Measurements from ENCODE around the gene DPH2.

Gene DPH2, protein sequence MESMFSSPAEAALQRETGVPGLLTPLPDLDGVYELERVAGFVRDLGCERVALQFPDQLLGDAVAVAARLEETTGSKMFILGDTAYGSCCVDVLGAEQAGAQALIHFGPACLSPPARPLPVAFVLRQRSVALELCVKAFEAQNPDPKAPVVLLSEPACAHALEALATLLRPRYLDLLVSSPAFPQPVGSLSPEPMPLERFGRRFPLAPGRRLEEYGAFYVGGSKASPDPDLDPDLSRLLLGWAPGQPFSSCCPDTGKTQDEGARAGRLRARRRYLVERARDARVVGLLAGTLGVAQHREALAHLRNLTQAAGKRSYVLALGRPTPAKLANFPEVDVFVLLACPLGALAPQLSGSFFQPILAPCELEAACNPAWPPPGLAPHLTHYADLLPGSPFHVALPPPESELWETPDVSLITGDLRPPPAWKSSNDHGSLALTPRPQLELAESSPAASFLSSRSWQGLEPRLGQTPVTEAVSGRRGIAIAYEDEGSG

DNA sequence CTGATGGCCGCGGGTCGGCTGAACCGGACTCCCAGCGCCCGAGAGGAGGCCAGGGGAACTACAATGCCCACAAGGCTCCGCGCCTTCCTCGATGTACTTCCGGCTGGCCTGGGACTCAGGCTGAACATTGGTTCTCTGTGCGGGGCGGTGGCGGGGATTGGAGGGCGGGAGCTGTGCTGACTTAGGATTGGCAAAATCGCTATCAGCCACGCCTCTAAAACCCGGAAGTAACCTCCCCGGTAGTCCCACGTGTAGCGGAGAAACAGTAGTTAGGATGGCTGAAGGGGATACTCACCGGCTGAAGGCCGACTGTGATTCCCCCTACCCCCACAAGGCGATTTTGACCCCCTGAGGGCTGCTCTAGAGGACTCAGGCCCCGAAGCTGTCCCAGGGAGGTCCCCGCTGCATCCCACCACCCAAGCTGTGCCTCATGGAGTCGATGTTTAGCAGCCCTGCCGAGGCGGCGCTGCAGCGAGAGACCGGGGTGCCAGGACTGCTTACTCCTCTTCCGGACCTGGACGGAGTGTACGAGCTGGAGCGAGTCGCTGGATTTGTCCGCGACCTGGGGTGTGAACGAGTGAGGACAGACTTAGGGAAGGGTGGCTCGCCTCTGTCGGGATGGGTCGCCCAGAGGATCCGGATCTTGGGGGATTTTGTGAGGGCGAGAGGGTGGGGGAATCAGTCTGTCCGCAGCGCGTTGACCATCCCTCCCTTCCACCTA is at the start of gene DPH2:
TSS of gene DPH2 (plus strand) at position 265 of the 721 bp plus-strand sequence. CDS start at position 431, 166 bp downstream.
- DNase-seq, result peak; percentile 95
- in situ Hi-C loops (cut with HindIII; ENCODE audit: low pct_ligation_motif_present, low pct_unique_long_range_greater_than_20kb, low sequenced_read_pairs), result no loop called here

DNA sequence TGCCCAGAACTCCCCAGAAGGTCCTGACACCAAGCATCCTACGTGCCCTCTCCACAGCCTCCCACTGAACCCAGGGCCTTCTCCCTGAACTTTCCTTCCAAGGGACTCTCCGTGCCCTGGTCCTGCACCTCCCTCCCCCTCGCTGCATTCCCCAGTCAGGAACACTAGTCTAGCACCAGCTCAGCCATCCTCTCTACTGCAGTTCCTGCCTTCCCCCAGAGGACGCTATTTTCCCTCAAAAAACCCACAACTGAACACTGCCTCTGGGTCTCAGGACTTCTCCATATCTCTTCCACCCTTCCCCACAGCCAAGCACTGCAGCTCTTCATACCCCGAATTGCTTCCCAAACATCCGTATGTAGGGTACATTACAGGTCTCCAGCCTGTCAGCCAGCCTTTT is 48.8 kb upstream of the DPH2 start:
- in situ Hi-C loops (cut with HindIII; ENCODE audit: low pct_ligation_motif_present, low pct_unique_long_range_greater_than_20kb, low sequenced_read_pairs), result no loop called here
- no peak for DNase-seq

DNA sequence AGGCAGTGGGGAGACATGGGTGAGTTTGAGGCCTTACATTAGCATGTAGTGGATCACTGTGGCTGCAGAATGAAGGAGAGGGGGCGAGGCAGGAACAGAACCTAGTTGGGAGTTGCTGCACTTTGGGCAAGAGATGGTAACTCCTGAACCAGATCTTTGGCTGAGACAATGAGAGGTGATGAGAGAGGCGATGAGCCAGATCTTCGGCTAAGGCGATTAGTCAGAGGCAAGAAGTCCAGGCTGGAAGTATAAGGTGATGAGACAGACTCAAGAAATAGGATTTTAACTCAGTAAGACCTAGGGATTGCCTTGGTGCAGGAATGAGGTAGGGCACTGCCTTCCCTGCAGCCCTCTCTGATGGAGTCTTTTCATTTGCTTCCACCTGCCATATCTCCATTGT is 45.3 kb upstream of the DPH2 start:
- no peak for DNase-seq
- in situ Hi-C loops (cut with HindIII; ENCODE audit: low pct_ligation_motif_present, low pct_unique_long_range_greater_than_20kb, low sequenced_read_pairs), result no loop called here

DNA sequence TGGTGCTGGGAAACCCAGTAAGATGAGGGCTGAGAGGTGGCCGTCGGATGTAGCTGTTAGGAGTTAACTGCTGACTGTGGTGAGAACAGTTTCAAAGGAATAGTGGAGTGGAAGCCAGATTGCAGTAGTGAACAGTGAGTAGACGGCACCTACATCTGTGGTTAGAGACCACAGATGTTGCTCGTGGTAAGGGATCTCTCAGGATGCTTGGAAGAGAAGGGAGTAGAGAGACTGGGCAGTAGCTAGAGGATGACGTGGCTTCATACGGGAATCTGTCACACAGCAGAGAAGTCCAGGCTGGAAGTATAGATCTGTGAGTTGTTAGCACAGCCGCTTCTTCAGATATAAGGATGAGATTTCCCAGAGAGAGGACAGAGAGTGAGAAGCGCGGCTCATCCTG is 44.0 kb upstream of the DPH2 start:
- in situ Hi-C loops (cut with HindIII; ENCODE audit: low pct_ligation_motif_present, low pct_unique_long_range_greater_than_20kb, low sequenced_read_pairs), result loop anchor here (25.0 kb wide), 1 partner anchor 164 kb away; no protein-coding TSS in a partner anchor
- no peak for DNase-seq

DNA sequence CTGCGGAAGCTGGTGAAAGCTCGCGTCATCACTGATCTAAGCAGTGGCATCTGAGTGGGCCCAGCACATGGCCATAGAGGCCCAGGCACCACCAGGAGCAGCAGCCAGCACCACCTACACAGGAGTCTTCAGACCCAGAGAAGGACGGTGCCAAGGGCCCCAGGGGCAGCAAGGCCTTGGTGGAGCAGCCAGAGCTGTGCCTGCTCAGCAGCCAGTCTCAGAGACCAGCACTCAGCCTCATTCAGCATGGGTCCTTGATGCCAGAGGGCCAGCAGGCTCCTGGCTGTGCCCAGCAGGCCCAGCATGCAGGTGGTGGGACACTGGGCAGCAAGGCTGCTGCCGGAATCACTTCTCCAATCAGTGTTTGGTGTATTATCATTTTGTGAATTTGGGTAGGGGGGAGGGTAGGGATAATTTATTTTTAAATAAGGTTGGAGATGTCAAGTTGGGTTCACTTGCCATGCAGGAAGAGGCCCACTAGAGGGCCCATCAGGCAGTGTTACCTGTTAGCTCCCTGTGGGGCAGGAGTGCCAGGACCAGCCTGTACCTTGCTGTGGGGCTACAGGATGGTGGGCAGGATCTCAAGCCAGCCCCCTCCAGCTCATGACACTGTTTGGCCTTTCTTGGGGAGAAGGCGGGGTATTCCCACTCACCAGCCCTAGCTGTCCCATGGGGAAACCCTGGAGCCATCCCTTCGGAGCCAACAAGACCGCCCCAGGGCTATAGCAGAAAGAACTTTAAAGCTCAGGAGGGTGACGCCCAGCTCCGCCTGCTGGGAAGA is 39.5 kb upstream of the DPH2 start:
- in situ Hi-C loops (cut with HindIII; ENCODE audit: low pct_ligation_motif_present, low pct_unique_long_range_greater_than_20kb, low sequenced_read_pairs), result loop anchor here (25.0 kb wide), 1 partner anchor 168 kb away; no protein-coding TSS in a partner anchor

DNA sequence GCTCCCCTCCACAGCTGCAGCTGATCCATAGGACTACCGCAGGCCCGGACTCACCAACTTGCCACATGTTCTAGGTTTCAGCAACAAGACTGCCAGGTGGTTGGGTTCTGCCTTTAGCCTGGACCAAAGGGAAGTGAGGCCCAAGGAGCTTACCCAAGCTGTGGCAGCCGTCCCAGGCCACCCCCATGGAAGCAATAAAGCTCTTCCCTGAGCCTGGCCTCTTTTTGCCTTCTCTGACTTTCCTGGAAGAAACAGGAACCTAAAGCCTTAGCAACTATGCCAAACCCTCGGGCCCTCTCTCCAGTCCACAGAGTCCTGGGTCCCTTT is 38.9 kb upstream of the DPH2 start:
- in situ Hi-C loops (cut with HindIII; ENCODE audit: low pct_ligation_motif_present, low pct_unique_long_range_greater_than_20kb, low sequenced_read_pairs), result loop anchor here (25.0 kb wide), 1 partner anchor 169 kb away; no protein-coding TSS in a partner anchor
- DNase-seq, result no peak

More for the DNA sequence above, 39.5 kb upstream of the DPH2 start:
- peak; percentile 19 for DNase-seq

DNA sequence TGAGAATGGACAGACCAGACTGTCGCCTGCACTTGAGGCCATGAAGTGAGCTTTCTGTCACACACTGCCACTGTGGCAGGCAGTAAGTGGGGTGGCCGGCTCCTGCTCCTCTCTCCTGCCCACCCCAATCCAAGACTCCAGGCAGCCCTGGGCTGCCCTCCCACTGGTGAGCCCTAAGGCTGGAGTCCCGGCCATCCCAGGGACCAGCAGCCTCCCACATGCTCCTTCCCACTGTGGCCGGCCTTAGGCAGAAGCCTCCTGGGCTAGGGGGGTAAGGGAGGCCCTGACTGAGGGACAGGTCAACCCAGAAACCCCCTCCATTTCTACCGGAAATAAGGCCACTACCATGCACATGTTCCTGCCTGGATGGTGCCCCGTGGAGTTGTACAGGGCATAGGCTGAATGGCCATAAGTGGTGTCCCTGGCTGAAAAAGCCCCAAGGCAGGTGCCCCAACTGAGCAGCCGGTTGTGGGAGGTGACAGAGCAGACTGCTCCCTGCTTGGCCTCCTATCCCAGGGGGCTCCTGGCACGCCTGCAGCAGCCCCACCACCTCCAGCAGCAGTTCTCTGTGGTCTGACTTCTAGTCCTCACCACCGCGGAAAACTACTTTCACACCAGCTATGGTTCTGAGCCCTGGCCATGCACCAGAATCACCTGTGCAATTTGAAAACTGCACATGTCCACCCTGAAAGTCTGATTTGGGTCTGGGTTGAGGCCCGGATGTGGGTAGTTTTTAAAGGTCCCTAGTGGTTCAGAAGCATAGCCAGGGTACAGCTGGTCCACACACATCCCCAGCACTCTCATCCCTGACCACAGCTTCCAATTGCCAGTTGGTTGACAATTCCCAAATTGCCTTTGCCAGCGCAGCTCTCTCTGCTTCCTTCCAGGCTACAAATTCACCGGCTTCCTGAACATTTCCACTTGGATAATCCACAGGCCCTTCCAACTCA is 37.8 kb upstream of the DPH2 start:
- in situ Hi-C loops (cut with HindIII; ENCODE audit: low pct_ligation_motif_present, low pct_unique_long_range_greater_than_20kb, low sequenced_read_pairs), result loop anchor here (25.0 kb wide), 1 partner anchor 170 kb away; no protein-coding TSS in a partner anchor
- no peak for DNase-seq

DNA sequence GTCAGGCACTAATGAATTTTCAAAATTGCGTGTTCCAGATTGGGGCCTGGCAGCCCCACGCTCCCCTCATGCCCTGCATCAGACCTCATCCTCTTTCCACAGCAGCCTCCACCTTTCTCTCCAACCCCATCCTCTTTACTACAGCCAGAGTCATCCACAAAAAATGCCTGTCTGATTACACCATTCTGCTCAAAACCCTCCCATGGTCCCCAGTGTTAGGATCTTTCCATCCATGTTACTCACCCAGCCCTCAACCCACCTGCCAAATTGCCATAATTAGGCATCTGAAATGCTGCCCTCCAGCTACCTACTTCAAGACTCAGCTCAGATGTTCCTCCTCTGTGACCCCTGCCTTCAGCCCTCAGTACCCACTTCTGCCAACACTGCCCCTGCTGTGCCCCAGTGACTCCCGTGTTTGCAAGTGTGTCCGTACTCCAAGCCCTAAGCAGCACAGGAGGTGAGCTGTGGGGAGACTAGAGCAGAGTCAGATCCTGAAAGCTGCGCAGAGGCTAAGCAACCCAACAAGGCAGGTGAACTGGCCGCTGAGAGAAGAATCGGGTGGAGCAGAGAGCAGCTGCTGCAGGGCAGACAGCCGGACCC is 36.9 kb upstream of the DPH2 start:
- DNase-seq, result peak; percentile 19
- in situ Hi-C loops (cut with HindIII; ENCODE audit: low pct_ligation_motif_present, low pct_unique_long_range_greater_than_20kb, low sequenced_read_pairs), result loop anchor here (25.0 kb wide), 1 partner anchor 171 kb away; no protein-coding TSS in a partner anchor

DNA sequence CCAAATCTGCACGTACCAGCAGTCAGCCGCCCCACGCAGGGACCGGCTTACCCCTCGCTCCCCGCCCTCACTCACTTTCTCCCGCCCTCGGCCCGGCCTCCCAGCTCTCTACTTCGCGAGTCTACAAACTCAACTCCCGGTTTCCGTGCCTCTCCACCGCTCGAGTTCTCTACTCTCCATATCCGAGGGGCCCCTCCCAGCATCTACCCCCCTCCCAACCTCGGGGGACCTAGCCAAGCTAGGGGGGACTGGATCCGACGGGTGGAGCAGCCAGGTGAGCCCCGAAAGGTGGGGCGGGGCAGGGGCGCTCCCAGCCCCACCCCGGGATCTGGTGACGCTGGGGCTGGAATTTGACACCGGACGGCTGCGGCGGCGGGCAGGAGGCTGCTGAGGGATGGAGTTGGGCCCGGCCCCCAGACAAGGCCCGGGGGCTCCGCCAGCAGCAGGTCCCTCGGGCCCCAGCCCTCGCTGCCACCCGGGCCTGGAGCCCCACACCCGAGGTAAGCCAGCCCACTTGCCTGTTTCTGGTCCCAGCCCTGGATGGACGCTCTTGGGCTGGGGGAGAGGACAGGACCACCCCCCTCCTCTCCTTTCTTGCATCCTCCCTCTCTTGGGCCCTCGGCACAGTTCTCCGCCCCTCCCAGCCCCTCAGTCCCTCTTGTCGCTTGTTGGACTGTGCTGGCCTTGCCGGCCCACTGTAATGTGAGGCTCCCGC is 36.3 kb upstream of the DPH2 start, which contains the start of gene ARTN:
TSS of gene ARTN (plus strand) at position 416 of the 715 bp plus-strand sequence. CDS start 1,856 bp downstream, outside the sequence.
- in situ Hi-C loops (cut with HindIII; ENCODE audit: low pct_ligation_motif_present, low pct_unique_long_range_greater_than_20kb, low sequenced_read_pairs), result loop anchor here (25.0 kb wide), 1 partner anchor 171 kb away; no protein-coding TSS in a partner anchor
- DNase-seq, result peak; percentile 25

DNA sequence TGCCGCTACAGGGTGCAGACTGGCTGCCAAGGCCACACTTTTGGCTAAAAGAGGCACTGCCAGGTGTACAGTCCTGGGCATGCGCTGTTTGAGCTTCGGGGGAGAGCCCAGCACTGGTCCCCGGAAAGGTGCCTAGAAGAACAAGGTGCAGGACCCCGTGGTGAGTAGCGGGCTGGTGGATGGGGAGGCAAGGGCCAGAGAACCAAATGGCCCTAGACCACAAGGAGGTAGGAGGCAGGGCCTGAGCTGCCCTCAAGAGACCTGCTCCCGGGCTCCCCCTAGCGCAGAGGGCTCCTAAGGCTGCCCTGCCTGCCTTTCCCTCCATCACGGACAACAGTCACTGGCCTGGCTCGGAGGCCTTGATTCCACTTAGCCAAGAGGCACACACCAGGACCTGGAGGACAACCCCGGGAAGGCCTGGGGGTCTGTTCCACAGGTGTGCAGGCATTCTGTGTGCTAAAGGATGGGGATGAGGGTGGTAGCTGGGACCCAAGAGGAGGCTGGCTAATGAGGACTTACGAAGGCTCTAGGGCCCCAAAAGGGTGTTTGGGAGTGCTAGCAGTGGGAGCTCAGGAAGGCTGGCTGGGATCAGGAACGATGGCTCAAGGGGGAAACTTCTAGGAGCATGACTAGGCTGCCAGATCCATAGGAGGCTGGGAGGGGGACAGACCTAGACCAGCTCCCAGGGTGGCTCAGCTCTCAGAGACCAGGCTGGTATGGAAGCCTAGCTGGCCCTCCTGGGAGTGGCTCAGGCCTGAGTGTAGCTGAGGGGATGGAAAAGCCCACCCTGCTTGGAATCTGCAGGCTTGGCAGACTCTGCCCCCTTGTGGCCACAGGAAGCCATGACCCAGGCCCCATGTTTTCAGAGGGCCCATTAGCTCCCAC is 35.5 kb upstream of the DPH2 start:
- DNase-seq, result peak; percentile 48
- in situ Hi-C loops (cut with HindIII; ENCODE audit: low pct_ligation_motif_present, low pct_unique_long_range_greater_than_20kb, low sequenced_read_pairs), result loop anchor here (25.0 kb wide), 1 partner anchor 172 kb away; no protein-coding TSS in a partner anchor

DNA sequence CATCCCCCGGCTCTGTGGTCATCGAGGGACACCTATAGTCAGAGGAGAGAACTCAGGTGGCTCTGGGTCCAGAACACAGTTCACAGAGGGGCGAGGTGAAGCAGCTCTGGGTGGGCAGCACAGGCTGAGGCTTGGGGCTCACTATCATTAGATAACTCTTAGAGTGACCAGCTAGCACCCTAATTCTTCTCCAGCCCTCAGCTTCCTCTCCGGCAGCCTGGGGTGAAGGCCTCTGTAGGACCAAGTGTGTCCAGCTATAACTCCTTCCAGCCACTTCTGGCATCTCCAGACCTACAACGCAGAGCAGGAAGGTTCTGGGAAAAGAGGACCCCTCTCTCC is 34.9 kb upstream of the DPH2 start:
- in situ Hi-C loops (cut with HindIII; ENCODE audit: low pct_ligation_motif_present, low pct_unique_long_range_greater_than_20kb, low sequenced_read_pairs), result loop anchor here (25.0 kb wide), 1 partner anchor 173 kb away; no protein-coding TSS in a partner anchor
- DNase-seq, result no peak

DNA sequence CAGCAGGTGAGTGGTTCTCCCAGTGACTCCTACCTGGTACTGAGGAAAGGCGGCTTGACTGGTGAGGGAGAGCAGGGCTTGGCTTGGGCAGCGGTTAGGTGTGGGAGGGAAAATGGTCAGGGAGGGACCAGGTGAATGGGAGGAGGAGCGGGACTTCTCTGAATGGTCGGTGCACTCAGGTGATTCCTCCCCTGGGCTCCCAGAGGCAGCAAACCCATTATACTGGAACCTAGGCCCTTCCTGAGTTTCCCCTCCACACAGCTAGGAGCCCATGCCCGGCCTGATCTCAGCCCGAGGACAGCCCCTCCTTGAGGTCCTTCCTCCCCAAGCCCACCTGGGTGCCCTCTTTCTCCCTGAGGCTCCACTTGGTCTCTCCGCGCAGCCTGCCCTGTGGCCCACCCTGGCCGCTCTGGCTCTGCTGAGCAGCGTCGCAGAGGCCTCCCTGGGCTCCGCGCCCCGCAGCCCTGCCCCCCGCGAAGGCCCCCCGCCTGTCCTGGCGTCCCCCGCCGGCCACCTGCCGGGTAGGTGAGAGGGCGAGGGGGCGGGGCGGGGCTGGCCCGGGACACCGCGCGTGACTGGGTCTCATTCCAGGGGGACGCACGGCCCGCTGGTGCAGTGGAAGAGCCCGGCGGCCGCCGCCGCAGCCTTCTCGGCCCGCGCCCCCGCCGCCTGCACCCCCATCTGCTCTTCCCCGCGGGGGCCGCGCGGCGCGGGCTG is 33.9 kb upstream of the DPH2 start:
- in situ Hi-C loops (cut with HindIII; ENCODE audit: low pct_ligation_motif_present, low pct_unique_long_range_greater_than_20kb, low sequenced_read_pairs), result loop anchor here (25.0 kb wide), 1 partner anchor 174 kb away; no protein-coding TSS in a partner anchor
- DNase-seq, result no peak

DNA sequence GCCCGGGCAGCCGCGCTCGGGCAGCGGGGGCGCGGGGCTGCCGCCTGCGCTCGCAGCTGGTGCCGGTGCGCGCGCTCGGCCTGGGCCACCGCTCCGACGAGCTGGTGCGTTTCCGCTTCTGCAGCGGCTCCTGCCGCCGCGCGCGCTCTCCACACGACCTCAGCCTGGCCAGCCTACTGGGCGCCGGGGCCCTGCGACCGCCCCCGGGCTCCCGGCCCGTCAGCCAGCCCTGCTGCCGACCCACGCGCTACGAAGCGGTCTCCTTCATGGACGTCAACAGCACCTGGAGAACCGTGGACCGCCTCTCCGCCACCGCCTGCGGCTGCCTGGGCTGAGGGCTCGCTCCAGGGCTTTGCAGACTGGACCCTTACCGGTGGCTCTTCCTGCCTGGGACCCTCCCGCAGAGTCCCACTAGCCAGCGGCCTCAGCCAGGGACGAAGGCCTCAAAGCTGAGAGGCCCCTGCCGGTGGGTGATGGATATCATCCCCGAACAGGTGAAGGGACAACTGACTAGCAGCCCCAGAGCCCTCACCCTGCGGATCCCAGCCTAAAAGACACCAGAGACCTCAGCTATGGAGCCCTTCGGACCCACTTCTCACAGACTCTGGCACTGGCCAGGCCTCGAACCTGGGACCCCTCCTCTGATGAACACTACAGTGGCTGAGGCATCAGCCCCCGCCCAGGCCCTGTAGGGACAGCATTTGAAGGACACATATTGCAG is 33.2 kb upstream of the DPH2 start:
- in situ Hi-C loops (cut with HindIII; ENCODE audit: low pct_ligation_motif_present, low pct_unique_long_range_greater_than_20kb, low sequenced_read_pairs), result loop anchor here (25.0 kb wide), 1 partner anchor 174 kb away; no protein-coding TSS in a partner anchor
- peak; percentile 53 for DNase-seq

DNA sequence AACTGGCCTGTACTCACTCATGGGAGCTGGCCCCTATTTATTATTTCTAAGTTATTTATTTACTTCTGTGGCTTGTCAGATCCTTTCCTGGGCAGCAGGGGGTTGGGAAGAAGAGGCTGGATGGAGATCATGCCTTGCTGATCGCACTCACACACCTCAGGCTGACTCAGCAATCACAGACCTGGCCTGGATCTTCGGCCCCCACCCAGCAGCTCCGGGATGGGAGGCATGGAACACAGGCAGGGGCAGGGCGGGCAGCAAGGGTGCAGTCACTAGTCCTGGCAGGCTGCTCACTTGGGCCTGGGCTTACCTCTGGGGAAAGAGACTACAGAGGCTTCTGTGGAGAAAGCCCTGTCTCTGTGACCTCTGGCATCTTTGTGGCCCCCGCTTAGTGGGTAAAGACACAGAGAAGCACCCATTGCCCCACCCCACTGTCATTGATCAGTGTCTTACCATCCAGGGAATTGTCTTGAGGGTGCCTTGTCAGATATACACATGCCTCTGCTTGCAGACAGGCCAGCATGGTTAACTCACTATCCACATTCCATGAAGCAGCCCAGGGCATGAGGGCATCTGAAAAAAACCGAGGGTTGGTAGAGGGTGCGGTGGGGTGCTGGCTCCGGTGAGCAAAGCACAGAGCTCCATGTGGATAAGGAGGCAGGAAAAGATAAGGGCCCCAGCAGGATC is 32.5 kb upstream of the DPH2 start:
- DNase-seq, result peak; percentile 79
- in situ Hi-C loops (cut with HindIII; ENCODE audit: low pct_ligation_motif_present, low pct_unique_long_range_greater_than_20kb, low sequenced_read_pairs), result loop anchor here (25.0 kb wide), 1 partner anchor 175 kb away; no protein-coding TSS in a partner anchor

Data from ACHN (cell line).